GM19397 (cell line): ENCODE data around the gene TMEM238.
"Not testable (repeated sequence)": the region's sequence is repeated elsewhere in the genome, so short reads cannot be mapped to it uniquely, and the experiment has no call there.

Experiments used
- ATAC-seq: cut with Tn5 transposase; IDR thresholded peaks from one replicate; pipeline ENCODE4 v1.9.1; 2021; ENCODE audit warnings: mild to moderate bottlenecking, moderate library complexity; ENCODE audit not compliant: unreplicated experiment

TMEM238 gene

GRCh38 chr19:55402509-55402908 lies 18.4 kb upstream of the TMEM238 start:
- ATAC-seq, result no peak

- not testable (repeated sequence) for ATAC-seq
Measured at GRCh38 chr19:55401390-55401789, 17.3 kb upstream of the TMEM238 start.

GRCh38 chr19:55400281-55401087 lies 16.4 kb upstream of the TMEM238 start:
- no peak for ATAC-seq

- ATAC-seq, result no peak
Measured at GRCh38 chr19:55398200-55398925, 14.3 kb upstream of the TMEM238 start.

GRCh38 chr19:55392820-55393761 lies 9.0 kb upstream of the TMEM238 start:
- no peak for ATAC-seq

- no peak for ATAC-seq
Measured at GRCh38 chr19:55391702-55392615, 7.9 kb upstream of the TMEM238 start.

GRCh38 chr19:55391191-55391670 lies 7.1 kb upstream of the TMEM238 start:
- ATAC-seq, result no peak

- ATAC-seq, result no peak
Measured at GRCh38 chr19:55390461-55390880, 6.4 kb upstream of the TMEM238 start.

- ATAC-seq, result no peak
Measured at GRCh38 chr19:55389386-55390317, 5.6 kb upstream of the TMEM238 start.

GRCh38 chr19:55387736-55388497 lies 3.8 kb upstream of the TMEM238 start:
- no peak for ATAC-seq

GRCh38 chr19:55386493-55386971 lies 2.4 kb upstream of the TMEM238 start:
- ATAC-seq, result no peak

GRCh38 chr19:55385724-55386492 lies 1.8 kb upstream of the TMEM238 start, which contains the start of gene RPL28:
TSS of gene RPL28 (plus strand) at chr19:55385932. CDS start at chr19:55386358, 426 bp downstream.
- ATAC-seq, result peak; percentile 68

GRCh38 chr19:55384920-55385723 lies 1.0 kb upstream of the TMEM238 start:
- peak; percentile 55 for ATAC-seq

GRCh38 chr19:55383279-55384130 lies 587 bp downstream of the TMEM238 start:
- no peak for ATAC-seq

- no peak for ATAC-seq
Measured at GRCh38 chr19:55382522-55383054, 1.5 kb downstream of the TMEM238 start.
